ENCODE data around the gene VCAM1.
"Not testable (repeated sequence)": the region's sequence is repeated elsewhere in the genome, so short reads cannot be mapped to it uniquely, and the experiment has no call there.

Gene VCAM1

DNA sequence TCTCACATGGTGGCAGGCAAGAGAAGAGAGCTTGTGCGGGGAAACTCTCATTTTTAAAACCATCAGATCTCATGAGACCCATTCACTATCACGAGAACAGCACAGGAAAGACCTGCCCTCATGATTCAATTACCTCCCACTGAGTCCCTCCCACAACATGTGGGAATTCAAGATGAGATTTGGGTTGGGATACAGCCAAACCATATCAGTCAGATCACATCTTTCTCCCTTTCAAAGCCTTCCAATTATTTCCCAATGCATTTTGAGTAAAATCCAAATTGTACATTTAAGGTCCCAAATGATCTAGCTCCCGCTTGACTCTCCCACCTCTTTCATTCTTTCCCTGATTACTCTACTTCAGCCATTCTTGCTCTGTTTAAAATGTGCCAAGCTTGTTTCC lies 62.2 kb downstream of the VCAM1 start:
- DNase-seq = not testable (repeated sequence)

DNA sequence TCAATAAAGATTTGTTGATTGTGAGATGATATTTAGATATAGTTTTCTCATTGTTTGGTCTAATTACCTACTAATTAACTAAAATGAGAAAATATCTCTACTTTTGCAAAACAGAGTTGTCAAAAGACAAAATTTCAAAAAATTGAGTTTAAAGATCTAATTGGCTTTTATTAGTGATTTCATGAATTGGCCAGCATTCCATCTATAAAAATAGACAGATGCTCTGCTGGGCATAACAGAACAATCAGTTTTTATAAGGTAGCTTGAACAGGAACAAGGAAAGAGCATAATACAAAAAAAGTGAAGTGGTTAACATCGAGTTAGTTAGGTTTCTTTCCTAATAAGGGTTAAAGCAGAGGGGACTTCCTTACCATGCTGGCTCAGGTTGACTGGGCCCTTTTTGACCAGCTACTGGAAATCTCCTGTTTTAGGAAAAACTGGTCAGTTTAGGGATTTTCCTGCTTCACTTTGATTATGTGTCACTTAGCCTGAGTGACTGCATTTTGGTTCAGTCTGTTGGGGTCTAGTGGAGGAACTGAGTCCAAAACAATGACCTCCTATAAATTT lies 63.0 kb downstream of the VCAM1 start:
- DNase-seq = no peak

- no peak for DNase-seq
These were observed 66.0 kb downstream of the VCAM1 start for GRCh38 chr1:100785470-100786052.

DNA sequence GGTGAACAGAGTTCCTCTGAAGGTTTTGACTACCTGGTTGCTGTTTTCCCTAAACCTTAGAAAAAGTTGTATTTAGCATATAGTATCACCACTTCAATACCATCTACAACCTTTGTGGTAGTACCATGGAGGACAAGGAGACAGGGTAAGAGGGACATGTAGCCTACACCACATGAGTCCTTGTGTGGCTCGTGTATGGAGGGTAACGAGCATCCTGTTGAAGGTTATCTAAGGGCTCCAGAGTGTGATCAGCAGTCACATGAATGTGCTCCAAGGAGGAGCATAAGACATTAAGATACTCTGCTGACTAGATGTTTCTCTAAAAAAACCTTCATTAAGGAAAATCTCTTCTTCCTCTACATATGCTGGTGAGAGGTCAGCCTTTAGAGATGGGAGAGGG lies 67.3 kb downstream of the VCAM1 start:
- DNase-seq = no peak

All from CD4-positive, alpha-beta T cell treated with Interleukin-1 beta for 1 hour (primary cell).